GM19023 (cell line): ENCODE data around the gene MOSMO.
"Not testable (repeated sequence)": the region's sequence is repeated elsewhere in the genome, so short reads cannot be mapped to it uniquely, and the experiment has no call there.

Source experiments
- ATAC-seq: cut with Tn5 transposase; IDR thresholded peaks from one replicate; pipeline ENCODE4 v1.9.1; 2021; ENCODE audit warnings: mild to moderate bottlenecking, moderate library complexity; ENCODE audit not compliant: unreplicated experiment

MOSMO gene

DNA sequence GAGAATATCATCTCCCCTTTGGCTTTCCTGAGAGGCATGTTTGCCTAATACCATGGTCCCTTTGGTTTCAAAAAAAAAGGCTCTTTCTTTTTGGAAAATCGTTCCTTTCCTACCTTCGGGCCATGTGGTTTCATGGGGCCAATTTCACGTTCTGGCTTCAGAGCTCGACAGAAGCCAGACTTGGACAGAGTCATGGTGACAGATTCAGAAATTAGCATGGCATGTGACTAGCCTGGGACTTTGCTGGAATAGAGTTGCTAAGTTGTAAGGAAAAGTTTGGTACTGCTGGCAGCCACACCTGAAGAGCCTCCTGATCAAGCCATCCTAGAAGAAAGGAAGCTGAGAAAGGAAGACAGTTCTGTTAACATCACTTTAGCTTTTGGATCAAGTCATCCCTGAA is 82.0 kb downstream of the MOSMO start:
- ATAC-seq: no peak

DNA sequence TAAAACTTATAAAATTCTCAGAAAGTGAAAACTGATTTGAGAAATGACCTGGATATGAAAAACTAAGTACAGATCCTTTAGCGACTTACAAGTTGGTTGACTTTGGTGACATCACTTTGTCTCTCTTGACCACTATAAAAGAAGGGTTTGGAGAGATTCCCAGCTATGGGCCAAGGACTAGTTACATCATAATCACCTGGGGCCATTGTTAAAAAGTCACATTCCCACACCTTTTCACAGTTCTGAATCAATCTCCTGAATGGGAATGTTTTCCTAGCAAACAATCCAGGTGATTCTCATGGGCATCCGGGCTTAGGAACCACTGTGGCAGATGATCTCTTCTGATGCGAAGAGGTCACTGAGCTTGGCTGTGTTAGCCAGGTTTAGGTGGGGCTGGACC is 83.8 kb downstream of the MOSMO start:
- ATAC-seq: no peak

DNA sequence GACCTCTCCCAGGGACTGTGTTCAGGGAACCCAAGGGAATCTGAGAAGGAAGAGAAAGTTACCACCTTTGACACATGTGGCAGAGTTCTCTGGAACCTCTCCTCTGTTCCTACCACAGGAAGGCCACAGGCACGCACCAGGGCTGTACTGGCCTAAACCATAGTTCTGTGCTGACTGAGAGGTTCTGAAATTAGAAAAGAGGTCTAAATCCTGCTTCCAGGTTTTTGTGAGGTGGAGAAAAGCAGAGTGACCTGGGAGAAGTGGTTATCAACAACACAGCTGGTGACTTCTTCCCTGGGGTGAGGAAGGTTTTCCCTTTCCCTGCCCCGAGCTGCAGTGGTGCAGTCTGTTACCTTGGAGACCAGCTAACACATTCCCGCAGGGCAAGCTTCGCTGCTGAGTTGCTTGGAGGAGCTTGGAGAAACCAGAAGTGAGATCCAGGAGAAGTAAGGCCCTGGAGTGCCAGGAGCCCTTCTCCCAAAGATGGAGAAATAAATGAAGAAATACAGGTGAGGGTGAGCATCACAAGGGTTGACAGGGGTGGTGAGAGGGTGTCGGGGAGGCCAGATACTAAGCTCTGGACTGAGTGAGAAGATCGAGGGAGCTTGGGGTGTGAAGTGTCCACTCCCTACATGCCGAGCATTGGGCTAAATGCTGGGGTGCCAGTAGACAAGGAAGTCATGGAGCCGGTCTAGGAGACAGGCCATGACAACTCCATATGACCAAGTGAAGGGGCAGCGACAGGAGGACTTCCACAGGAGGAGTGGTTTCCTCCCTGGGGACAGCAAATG is 84.4 kb downstream of the MOSMO start, which contains the start of gene VWA3A:
TSS of gene VWA3A (plus strand) at position 399 of the 791 bp plus-strand sequence. CDS start at position 496, 97 bp downstream.
- ATAC-seq: no peak

DNA sequence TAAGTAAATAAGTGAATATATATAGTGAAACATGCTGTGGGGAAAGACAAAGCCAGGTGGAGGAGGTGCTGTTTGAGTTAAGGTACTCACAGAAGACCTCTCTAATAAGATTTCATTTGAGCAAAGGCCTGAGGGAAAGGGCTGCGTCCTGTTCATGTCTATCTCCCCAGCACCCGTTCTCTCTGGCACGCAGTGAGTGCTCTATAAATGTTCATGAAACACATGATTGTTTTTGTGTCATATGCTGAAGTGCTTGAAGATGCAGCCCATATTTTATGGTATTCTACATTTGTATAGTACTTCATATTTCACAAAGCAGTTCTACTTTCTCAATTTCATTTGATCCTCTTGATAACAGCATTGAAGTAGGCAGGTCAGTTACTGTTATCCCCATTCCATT is 85.4 kb downstream of the MOSMO start:
- no peak for ATAC-seq

DNA sequence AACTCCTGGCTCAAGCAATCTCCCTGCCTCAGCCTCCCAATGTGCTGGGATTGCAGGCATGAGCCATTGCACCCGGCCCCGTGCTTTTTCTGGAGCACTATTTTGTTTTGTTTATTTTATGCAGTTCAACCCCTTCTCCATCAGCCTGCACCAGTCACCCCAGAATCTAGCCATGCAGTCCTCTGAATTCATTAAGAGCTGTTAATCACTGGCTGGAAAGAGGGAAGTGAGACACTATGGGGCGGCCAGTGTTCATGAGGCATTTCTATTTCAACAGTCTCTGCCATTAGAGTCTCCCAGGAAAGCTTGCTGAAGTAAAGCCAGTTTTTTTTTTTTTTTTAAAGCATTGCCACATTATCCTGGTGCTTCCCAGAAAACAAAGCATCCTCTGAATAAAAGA is 86.1 kb downstream of the MOSMO start:
- no peak for ATAC-seq

DNA sequence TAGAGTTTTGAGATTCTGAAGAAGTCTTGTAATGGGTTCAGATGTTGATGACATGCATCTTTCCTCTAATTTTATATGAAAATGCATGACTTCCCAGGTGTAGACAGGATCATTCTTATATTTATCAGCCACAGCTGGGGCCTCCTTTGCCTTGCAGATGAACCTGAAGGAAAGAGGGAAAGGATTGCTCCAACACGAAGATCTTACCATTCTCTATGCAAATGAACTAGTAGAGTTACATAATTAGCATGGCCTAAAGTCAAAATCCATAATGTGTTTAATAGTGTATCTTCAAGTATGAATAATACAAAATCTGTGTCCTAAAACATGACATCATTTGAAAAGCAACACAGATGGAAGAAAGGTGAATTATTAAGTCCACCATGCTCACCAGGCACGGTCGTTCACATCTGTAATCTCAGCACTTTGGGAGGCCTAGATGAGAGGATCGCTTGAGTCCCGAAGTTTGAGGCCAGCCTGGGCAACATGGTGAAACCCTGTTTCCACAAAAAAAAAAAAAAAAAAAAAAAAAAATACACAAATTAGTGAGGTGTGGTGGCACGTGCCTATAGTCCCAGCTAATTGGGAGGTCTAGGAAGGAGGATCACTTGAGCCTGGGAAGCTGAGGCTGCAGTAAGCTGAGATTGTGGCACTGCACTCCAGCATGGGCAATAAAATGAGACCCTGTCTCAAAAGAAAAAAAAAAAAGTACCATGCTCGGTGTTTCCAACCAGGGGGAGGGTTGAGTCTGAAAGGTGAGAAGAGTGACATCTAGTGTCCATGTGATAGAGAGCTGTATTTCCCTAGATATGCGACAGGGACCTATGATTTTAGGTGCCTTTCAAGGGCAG is 90.7 kb downstream of the MOSMO start:
- no peak for ATAC-seq

DNA sequence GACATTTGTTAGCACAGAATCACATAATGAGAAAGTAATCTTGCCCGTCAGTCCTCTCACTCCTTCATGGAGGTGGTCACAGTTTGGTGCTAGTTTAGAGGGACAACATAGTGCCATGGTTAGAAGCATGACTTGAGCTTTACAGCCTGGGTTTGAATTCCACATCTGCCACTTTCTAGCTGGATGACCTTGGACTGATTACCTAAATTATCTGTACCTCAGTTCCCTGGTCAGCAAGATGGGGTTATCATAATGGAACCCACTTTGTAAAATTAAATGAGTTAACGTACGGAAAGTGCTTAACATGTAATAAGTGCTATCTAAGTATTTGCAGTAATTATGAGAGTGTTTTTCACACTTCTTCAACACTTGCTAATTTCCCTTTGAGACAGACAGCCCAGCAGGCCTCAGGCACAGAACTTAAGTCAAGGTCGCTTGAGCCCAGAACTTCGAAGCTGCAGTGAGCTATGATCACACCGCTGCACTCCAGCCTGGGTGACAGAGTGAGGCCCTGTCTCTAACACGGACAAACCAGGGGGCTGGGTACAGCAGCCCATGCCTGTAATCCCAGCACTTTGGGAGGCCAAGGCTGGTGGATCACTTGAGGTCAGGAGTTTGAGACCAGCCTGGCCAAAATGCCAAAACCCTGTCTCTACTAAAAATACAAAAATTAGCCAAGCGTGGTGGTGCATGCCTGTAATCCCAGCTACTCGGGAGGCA is 91.5 kb downstream of the MOSMO start:
- ATAC-seq: no peak

DNA sequence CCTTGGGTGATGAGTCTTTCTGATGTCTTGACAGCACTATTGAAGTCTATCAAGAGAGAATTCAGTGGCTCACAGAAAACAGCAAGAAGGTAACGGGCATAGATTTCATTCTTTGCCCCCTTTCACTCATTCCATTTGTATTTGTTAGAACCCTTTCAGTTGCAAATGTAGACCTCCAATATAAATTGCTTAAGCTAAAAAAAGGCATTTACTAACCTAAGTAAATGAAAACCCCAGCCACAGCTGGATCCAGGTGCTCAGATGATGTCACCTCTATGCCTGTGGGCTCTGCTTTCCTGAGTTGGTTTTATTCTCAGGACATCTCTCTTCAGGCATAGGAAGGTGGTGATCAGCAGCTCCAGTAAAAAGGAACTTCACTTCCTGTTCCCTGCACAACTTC is 95.5 kb downstream of the MOSMO start:
- ATAC-seq: no peak

DNA sequence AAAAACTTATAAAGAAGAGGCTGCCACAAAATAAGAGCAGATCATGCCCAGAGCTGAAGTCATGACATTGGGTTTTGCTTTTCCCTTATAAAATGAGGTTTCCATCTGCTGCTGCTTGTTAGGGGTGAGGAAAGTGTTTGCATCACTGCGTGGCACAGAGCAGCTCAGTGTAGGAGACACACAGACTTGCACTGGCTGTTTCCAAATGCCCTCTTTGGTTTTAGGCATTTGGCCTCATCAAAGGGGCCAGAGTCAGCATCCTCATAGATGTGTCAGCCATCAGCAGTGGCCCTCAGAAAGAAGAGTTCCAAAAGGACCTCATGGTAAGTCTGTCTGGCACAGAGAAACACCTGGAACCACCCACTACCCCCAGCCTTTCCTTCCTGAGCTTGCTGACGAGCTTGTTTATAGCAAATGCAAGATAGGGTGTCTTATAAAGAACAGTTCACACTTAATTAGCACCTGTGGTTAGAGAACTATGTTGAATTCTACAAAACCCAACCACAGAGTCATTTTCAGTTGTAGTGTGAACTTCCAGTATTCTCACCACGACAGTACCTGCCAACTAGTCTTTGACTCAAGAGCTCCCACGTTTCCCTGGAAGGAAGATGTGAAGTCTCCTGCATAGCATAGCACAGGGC is 101.5 kb downstream of the MOSMO start:
- ATAC-seq: no peak

DNA sequence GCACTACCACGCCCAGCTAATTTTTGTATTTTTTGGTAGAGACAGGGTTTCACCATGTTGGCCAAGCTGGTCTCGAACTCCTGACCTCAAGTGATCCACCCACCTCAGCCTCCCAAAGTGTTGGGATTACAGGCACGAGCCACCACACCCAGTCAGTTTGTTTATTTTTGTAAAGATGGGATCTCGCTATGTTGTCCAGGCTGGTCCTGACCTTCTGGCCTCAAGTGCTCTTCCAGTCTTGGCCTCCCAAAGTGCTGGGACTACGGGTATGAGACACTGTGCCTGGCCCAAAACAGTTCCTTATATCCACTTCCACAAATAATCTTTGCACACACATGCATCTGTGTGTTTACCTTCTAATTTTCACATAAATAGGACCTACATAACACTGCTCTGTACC is 103.7 kb downstream of the MOSMO start:
- ATAC-seq: not testable (repeated sequence)

DNA sequence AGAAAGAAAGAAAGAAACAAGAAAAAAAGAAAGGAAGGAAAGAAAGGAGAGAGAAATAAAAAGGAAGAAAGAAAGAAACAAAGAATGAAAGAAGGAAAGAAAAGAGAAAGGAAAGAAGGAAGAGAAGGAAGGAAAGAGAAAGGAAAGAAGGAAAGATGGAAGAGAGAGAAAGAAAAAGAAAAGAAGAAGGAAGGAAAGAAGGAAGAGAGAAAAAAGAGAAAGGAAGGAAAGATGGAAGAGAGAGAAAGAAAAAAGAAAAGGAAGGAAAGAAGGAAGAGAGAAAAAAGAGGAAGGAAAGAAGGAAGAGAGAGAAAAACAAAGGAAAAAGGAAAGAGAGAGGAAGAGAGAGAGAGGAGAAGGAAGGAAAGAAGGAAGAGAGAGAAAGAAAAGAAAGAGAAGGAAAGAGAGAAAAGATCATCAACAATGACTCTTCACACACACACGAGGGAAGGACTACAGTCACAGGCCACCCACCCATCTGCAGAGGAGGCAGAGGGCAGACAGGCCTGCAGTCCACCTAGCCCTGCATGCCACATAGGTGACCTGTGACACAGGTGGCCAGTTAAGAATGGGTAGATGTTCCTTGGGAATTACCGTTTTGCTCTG is 108.3 kb downstream of the MOSMO start:
- no peak for ATAC-seq

DNA sequence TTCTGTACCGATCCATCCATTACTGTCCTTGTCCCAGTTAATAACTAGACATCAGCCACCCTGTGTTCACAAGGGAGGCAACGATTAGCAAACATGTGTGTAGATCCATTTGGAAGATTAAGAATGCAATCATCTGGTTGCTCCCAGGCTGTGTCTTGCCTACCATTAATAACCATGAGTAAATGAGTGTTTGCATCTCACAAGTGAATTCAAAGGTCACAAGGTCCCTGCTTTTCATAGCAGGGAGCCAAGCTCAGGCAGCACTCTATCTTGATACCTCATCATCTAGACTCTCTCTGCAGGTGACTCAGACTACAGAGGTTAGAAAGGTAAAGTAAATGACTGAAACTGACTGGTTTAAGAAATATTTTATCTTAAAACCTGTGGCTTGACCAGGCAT is 109.7 kb downstream of the MOSMO start:
- ATAC-seq: no peak

DNA sequence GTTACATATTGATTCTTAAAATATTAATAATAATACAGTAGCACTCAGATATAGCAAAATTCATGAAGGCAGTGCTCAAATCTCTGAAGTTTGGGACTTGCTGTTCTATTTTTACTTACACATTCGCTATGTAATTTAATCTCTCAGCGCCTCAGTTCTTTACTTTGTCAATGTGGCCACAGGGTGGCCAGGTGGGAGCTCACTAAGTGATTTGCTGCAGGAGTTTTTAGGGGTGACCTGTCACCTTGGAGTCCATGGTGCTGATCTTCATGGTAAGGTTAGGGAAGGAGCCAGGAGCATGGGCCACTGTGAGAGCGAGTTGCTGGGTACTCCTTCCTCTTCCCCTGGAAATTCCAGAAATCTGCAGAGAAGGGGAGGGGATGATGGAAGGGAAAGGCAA is 112.5 kb downstream of the MOSMO start:
- ATAC-seq: no peak

DNA sequence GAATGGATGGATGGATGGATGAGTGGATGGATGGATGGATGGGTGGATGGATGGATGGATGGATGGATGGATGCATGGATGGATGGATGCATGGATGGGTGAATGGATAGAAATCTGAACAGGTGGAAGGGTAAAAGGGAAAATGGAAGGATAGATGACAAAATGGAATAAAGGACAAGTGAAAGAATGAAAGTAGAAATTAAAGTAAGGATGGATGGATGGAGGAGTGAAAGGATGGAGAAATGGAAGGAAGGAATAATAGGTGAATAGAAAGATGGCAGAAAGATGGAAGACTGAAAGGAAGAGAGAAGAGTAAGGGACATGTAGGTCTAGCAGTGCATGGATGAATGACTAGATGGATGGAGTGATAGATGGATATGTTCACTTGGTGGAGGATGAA is 114.3 kb downstream of the MOSMO start:
- ATAC-seq: no peak

DNA sequence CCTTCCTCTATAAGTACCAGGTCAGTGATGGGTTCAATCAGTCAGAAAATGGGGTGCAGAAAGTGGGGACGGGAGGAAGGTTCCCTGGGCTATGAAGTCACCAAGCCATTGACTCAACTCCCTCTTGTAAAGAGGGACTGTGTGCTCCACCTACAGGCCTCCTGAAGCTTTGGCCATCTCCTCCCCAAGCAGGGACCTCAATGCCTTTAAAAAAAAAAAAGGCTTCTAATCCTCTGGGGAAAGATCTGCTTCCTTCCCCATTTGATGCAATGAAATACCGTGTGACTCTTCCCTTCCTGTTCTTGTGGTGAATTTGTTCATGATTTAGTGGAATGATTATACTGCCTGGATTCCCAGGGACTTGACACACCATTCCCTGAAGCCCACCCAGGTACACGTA is 115.2 kb downstream of the MOSMO start:
- ATAC-seq: no peak

DNA sequence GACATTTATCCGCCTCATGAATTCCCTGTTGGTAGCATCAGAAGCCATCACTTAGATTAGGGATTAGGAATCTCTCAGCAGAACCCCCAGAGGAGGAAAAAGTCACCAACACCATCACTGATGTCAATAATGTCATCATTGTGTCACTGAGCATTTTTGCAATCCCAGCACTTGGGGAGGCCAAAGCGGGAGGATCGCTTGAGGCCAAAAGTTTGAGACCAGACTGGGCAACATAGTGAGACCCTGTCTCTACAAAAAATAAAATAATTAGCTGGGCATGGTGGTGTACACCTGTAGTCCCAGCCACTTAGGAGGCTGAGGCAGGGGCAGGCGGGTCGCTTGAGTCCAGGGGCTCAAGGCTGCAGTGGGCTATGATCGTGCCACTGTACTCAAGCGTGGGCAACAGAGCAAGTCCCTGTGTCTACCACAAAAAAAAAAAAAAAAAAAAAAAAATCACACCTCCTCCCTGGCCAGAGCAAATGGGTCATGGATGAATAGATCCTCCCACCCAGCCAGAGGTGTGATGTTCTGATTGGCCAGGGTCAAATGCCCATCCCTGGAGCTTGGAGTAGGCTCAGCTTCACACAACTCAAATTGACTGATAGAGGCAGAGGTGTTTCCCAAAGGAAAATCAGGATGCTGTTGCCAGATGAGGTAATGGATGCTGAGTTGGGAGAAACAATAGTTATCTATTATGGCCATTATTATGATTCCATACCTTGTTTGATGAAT is 116.0 kb downstream of the MOSMO start:
- ATAC-seq: no peak

DNA sequence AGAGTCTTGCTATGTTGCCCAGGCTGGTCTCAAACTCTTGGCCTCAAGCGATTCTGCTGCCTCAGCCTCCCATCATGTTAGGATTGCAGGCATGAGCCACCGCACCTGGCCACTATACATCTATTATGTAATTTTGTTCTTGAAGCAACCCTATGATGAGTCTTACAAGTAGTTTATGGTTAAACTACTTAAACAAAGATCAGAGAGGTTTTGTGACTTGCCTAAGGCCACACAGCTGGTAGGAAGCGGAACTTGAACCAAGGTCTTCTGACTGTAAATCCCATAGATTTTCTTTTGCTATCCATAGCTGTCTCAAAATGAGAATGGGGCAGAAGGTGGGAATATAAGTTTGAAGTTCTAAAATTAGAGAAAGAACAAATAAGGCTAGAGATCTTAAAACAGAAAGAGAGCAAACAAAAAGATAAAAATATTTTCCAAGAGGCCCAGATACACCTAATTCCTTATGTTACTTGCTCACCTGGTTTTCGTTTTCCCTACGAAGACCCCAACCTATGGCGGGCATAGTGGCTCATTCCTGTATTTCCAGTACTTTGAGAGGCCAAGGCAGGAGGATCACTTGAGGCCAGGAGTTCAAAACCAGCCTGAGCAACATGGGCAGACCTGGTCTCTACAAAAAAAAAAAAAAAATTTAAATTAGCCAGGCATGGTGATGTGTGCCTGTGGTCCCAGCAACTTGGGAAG is 116.8 kb downstream of the MOSMO start:
- no peak for ATAC-seq

DNA sequence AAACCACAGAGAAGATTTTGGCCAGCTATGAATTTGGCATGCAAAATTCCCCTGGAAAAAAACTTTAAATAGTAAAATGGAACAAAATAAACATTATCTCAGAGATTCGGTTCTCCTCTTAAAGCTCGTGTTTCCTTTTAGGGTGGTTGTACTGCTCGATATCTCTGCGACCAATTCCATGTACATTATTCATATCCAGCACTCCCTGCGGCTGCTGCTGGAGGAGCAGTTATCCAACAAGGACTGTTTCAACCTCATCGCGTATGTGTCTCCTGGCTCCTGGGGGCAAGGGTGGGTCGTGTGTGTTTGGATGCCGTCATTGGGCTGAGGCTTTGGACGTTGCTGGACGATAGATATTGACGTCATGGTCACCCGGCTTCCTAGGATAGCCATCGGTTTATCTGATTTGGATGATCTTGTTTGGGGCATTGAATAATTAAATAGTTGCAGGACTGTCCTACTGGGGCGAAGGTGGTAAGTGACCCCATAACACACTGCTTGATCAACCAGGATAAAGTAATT is 118.2 kb downstream of the MOSMO start:
- ATAC-seq: no peak

DNA sequence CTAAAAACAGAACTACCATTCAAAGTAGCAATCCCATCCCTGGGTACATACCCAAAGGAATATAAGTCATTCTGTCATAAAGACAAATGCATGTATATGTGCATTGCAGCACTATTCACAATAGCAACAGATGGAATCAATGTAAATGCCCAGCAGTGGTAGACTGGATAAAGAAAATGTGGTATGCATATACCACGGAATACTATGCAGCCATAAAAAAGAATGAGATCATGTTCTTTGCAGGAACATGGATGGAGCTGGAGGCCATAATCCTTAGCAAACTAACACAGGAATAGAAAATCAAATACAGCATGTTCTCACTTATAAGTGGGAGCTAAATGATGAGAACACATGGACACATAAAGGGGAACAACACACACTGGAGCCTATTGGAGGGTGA is 120.6 kb downstream of the MOSMO start:
- ATAC-seq: not testable (repeated sequence)
